K562 (cell line): ENCODE results near the gene MERTK. TPM values are rescaled to one million over a fixed set of nuclear protein-coding genes. Genes with fewer than 3 reads are reported as not detected.

Experiments
- ARNT ChIP-seq, 2 experiments: fragments of 450-650 bp; IDR thresholded peaks; 2 replicates each; pipeline ENCODE4 v1.6.1; 2016; ENCODE audit warnings: mild to moderate bottlenecking in 1 of 2
- ATF6 ChIP-seq: sonication (generic); formaldehyde crosslinking; IDR thresholded peaks from 2 replicates; pipeline ENCODE4 v1.4.0; 2020; ENCODE audit warnings: mild to moderate bottlenecking, missing genetic modification reagents
- GTF2E2 ChIP-seq: fragments of 200-800 bp; sonication (Bioruptor generic); IDR thresholded peaks from 2 replicates; pipeline ENCODE4 v1.6.1; 2016; ENCODE audit warnings: missing genetic modification characterization, missing compliant biosample characterization
- HDGF ChIP-seq: fragments of 450-650 bp; IDR thresholded peaks from 2 replicates; pipeline ENCODE4 v1.6.1; 2016
- HEY1 ChIP-seq: fragments of 250-450 bp; sonication (Bioruptor Pico); IDR thresholded peaks from 2 replicates; pipeline ENCODE4 v1.5.0; 2020; ENCODE audit warnings: mild to moderate bottlenecking, moderate library complexity, borderline replicate concordance
- HMG20B ChIP-seq: fragments of 250-450 bp; sonication (Bioruptor Pico); IDR thresholded peaks from 2 replicates; pipeline ENCODE4 v1.5.0; 2021; ENCODE audit warnings: mild to moderate bottlenecking
- NCOA6 ChIP-seq: fragments of 450-650 bp; IDR thresholded peaks from 2 replicates; pipeline ENCODE4 v1.6.1; 2017; ENCODE audit warnings: mild to moderate bottlenecking
- RBFOX2 ChIP-seq: fragments of 200-400 bp; formaldehyde crosslinking; IDR thresholded peaks from 2 replicates; pipeline ENCODE4 v1.6.1; 2017; ENCODE audit warnings: low read depth, mild to moderate bottlenecking, low read length, moderate library complexity
- RFX7 ChIP-seq: fragments of 250-450 bp; sonication (Bioruptor Pico); IDR thresholded peaks from 2 replicates; pipeline ENCODE4 v1.5.1; 2021; ENCODE audit warnings: mild to moderate bottlenecking
- SMARCA5 ChIP-seq: fragments of 450-650 bp; IDR thresholded peaks from 2 replicates; pipeline ENCODE4 v1.6.1; 2016
- TAF1 ChIP-seq: IDR thresholded peaks from 2 replicates; pipeline ENCODE4 v1.6.1; 2011; ENCODE audit warnings: mild to moderate bottlenecking, low read length, moderate library complexity; ENCODE audit not compliant: insufficient read depth, control insufficient read depth, severe bottlenecking; ENCODE audit errors: extremely low read depth
- TBP ChIP-seq: optimal IDR thresholded peaks from 2 replicates; pipeline ENCODE3; 2011; ENCODE audit warnings: low read depth, low read length, improper control_type of control experiment
- VEZF1 ChIP-seq: fragments of 200-800 bp; sonication (Bioruptor generic); IDR thresholded peaks from 2 replicates; pipeline ENCODE4 v1.6.1; 2017; ENCODE audit warnings: missing genetic modification characterization, missing compliant biosample characterization
- ZBTB17 ChIP-seq: fragments of 450-650 bp; formaldehyde crosslinking; IDR thresholded peaks from 2 replicates; pipeline ENCODE4 v1.4.0; 2020; ENCODE audit warnings: mild to moderate bottlenecking
- ZNF41 ChIP-seq: fragments of 250-450 bp; sonication (Bioruptor Pico); conservative IDR thresholded peaks from 2 replicates; pipeline ENCODE4 v1.4.0; 2020; ENCODE audit warnings: mild to moderate bottlenecking
- polyA plus RNA-seq, 8 experiments: library from polyadenylated mRNA; depleted of rRNA in 4 of 8; stranded (reverse) in 5 of 8; unstranded in 3 of 8; fragments of >200 nt; fragmentation: Nextera tagmentation in 2 of 8; fragmentation: Illumina TruSeq in 1 of 8; extraction: Ambion mirVana in 2 of 8; extraction: Trizol in 1 of 8; gene quantifications; 2 replicates each; pipeline versions ENCODE4 v1.2.1 to v1.2.3, GENCODE V29; 2011 to 2014; ENCODE audit warnings: inconsistent platforms in 1 of 8, missing spikeins in 1 of 8
- total RNA-seq, 7 experiments: library from RNA; depleted of rRNA in 6 of 7; stranded (reverse); fragments of >200 nt in 6 of 7; fragmentation: Illumina TruSeq in 2 of 7; extraction: Trizol in 2 of 7; gene quantifications; 2 replicates each; pipeline versions ENCODE4 v1.2.1 to v1.2.3, GENCODE V29; 2011 to 2021; ENCODE audit warnings: low replicate concordance in 1 of 7
- TF ChIP-seq, protein P1 (sequence below): fragments of 250-450 bp; sonication (Bioruptor Pico); IDR thresholded peaks from 2 replicates; pipeline ENCODE4 v1.5.0; 2021; ENCODE audit warnings: mild to moderate bottlenecking, borderline replicate concordance
- TF ChIP-seq, protein P2 (sequence below), 3 experiments: fragments of 200-800 bp in 1 of 3; sonication (Bioruptor generic) in 1 of 3; sonication (generic) in 1 of 3; formaldehyde crosslinking in 1 of 3; IDR thresholded peaks; 2 replicates each; pipeline versions ENCODE4 v1.6.1 to v1.8.0; 2016 to 2022; ENCODE audit warnings: mild to moderate bottlenecking in 2 of 3, missing compliant biosample characterization in 2 of 3, missing genetic modification characterization in 2 of 3, missing genetic modification reagents in 1 of 3
- TF ChIP-seq, protein P3 (sequence below): IDR thresholded peaks from 2 replicates; pipeline ENCODE4 v1.6.1; 2012; ENCODE audit warnings: low read depth, low read length, improper control_type of control experiment, borderline replicate concordance

MERTK gene
- total and polyA plus RNA-seq, 9 of the 15 experiments (the other 6 are each of a cell fraction or from before 2014, with no cell fraction given): 0.23 to 1.6 (median 0.74) TPM

DNA sequence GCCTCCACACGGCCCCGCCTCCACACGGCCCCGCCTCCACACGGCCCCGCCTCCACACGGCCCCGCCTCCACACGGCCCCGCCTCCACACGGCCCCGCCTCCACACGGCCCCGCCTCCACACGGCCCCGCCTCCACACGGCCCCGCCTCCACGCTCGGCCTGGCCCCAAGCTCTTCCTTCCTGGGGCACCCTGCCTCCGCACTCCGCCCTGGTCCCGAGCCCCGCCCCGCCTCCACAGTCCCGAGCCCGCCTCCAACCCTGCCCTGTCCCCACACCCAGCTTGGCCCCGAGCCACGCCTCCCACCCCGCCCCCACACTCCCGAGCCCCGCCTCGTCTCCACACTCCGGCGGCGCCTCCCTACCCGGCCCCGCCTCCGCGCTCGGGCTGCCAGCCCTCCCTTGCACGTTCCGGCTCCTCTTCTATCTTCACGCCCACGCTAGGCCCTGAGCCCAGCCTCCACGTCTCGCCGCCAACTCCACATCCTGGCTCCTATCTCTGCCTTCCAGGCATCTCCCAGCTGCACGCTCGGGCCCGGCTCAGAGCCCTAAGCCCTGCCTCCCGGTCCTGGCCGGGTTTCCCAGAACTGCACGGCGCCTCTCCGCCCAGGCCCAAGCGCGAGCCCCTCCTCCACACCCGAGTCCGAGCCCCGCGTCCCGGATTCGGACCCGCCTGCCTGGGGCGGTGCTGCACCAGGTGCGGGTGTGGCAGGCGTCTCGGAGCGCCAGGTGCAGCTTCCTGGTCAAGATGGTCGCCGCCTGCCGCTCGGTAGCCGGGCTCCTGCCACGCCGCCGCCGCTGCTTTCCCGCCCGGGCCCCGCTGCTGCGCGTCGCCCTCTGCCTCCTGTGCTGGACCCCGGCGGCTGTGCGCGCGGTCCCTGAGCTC, 156.7 kb downstream of the MERTK start, which contains the start of gene TMEM87B (continued):
- TF ChIP-seq ARNT (IDR thresholded peaks at IDR 0.05) (peak in 1 of 2 experiments; percentile 64; a peak in 1 of 4 replicates), TAF1 (peak; percentile 67), HDGF (peak; percentile 36; the same call in 1 of the 2 replicates), TBP (peak; percentile 38), ZBTB17 (peak; percentile 88), ZNF41 (no peak), RFX7 (CRISPR knock-in tag) (no peak), VEZF1 (CRISPR knock-in tag) (peak; percentile 91), RBFOX2 (peak; percentile 96), ATF6 (CRISPR knock-in tag) (peak; percentile 90; the same call in 1 of the 2 replicates), SMARCA5 (no peak), HMG20B (CRISPR knock-in tag) (no peak), HEY1 (no peak), NCOA6 (no peak), GTF2E2 (tag) (peak; percentile 64; the same call in 1 of the 2 replicates)
- TF ChIP-seq, protein P1, sequence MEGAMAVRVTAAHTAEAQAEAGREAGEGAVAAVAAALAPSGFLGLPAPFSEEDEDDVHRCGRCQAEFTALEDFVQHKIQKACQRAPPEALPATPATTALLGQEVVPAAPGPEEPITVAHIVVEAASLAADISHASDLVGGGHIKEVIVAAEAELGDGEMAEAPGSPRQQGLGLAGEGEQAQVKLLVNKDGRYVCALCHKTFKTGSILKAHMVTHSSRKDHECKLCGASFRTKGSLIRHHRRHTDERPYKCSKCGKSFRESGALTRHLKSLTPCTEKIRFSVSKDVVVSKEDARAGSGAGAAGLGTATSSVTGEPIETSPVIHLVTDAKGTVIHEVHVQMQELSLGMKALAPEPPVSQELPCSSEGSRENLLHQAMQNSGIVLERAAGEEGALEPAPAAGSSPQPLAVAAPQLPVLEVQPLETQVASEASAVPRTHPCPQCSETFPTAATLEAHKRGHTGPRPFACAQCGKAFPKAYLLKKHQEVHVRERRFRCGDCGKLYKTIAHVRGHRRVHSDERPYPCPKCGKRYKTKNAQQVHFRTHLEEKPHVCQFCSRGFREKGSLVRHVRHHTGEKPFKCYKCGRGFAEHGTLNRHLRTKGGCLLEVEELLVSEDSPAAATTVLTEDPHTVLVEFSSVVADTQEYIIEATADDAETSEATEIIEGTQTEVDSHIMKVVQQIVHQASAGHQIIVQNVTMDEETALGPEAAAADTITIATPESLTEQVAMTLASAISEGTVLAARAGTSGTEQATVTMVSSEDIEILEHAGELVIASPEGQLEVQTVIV (CRISPR knock-in tag): no peak
- TF ChIP-seq, protein P2, sequence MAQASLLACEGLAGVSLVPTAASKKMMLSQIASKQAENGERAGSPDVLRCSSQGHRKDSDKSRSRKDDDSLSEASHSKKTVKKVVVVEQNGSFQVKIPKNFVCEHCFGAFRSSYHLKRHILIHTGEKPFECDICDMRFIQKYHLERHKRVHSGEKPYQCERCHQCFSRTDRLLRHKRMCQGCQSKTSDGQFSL (CRISPR knock-in tag; IDR thresholded peaks at IDR 0.05): no peak
- TF ChIP-seq, protein P2 (tag; IDR thresholded peaks at IDR 0.05): no peak
- TF ChIP-seq, protein P3, sequence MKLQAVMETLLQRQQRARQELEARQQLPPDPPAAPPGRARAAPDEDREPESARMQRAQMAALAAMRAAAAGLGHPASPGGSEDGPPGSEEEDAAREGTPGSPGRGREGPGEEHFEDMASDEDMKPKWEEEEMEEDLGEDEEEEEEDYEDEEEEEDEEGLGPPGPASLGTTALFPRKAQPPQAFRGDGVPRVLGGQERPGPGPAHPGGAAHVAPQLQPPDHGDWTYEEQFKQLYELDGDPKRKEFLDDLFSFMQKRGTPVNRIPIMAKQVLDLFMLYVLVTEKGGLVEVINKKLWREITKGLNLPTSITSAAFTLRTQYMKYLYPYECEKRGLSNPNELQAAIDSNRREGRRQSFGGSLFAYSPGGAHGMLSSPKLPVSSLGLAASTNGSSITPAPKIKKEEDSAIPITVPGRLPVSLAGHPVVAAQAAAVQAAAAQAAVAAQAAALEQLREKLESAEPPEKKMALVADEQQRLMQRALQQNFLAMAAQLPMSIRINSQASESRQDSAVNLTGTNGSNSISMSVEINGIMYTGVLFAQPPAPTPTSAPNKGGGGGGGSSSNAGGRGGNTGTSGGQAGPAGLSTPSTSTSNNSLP: no peak
